Right renal pelvis (tissue), 4 donors: ENCODE data around the gene SOD1. TPM values are rescaled to one million over a fixed set of nuclear protein-coding genes. Genes with fewer than 3 reads are reported as not detected.
"Not testable (repeated sequence)": the region's sequence is repeated elsewhere in the genome, so short reads cannot be mapped to it uniquely, and the experiment has no call there.

Experiments used
- DNase-seq, 4 donors: peaks; one replicate each; pipeline ENCODE4 v3.0.0-alpha.2; 2013; ENCODE audit warnings: low read depth in 4 of 4, low spot score in 3 of 4, missing footprints in 1 of 4
- polyA plus RNA-seq, 4 donors: library from polyadenylated mRNA; unstranded; fragments of 120-200 nt; gene quantifications; one replicate each; pipeline ENCODE4 v1.2.1, GENCODE V29; 2013; ENCODE audit not compliant: insufficient read length in 4 of 4

SOD1 gene
- polyA plus RNA-seq, result 100 to 1,000 TPM; 275 to 293 (median 284) TPM

- peak; percentile 82 to 88 (median 88) for DNase-seq
Observed at GRCh38 chr21:31659536-31660258, at the start of gene SOD1. SOD1 (plus strand) TSS chr21:31659693; CDS start chr21:31659770, 77 bp downstream.

- DNase-seq, result no peak
Observed at GRCh38 chr21:31611445-31611844, 48.0 kb upstream of the SOD1 start.

- DNase-seq, result no peak
Observed at GRCh38 chr21:31612894-31613785, 46.4 kb upstream of the SOD1 start.

- no peak for DNase-seq
Observed at GRCh38 chr21:31614705-31615104, 44.8 kb upstream of the SOD1 start.

- no peak for DNase-seq
Observed at GRCh38 chr21:31616216-31616615, 43.3 kb upstream of the SOD1 start.

- DNase-seq, result no peak
Observed at GRCh38 chr21:31618696-31619430, 40.6 kb upstream of the SOD1 start.

- no peak for DNase-seq
Observed at GRCh38 chr21:31622397-31622796, 37.1 kb upstream of the SOD1 start.

GRCh38 chr21:31623664-31624063, 35.8 kb upstream of the SOD1 start:
- DNase-seq, result no peak

- no peak for DNase-seq
Observed at GRCh38 chr21:31624181-31624580, 35.3 kb upstream of the SOD1 start.

GRCh38 chr21:31624961-31625491, 34.5 kb upstream of the SOD1 start:
- no peak for DNase-seq

GRCh38 chr21:31629972-31630711, 29.4 kb upstream of the SOD1 start:
- peak in 1 of 4 donors; percentile 10 for DNase-seq

GRCh38 chr21:31631881-31632280, 27.6 kb upstream of the SOD1 start:
- not testable (repeated sequence) for DNase-seq

- no peak for DNase-seq
Observed at GRCh38 chr21:31634993-31635392, 24.5 kb upstream of the SOD1 start.

- DNase-seq, result no peak
Observed at GRCh38 chr21:31636874-31637273, 22.6 kb upstream of the SOD1 start.

GRCh38 chr21:31641416-31641922, 18.0 kb upstream of the SOD1 start:
- DNase-seq, result no peak

GRCh38 chr21:31644643-31645042, 14.8 kb upstream of the SOD1 start:
- no peak for DNase-seq

GRCh38 chr21:31647650-31648049, 11.8 kb upstream of the SOD1 start:
- no peak for DNase-seq

GRCh38 chr21:31650930-31651329, 8.6 kb upstream of the SOD1 start:
- DNase-seq, result no peak

GRCh38 chr21:31651491-31651890, 8.0 kb upstream of the SOD1 start:
- not testable (repeated sequence) for DNase-seq

GRCh38 chr21:31654340-31654739, 5.2 kb upstream of the SOD1 start:
- no peak for DNase-seq
